GM18951 (cell line): ENCODE measurements around the gene HORMAD2.
"Not testable (repeated sequence)": the region's sequence is repeated elsewhere in the genome, so short reads cannot be mapped to it uniquely, and the experiment has no call there.

Source experiments
- POLR2A ChIP-seq: IDR thresholded peaks from 4 replicates; pipeline ENCODE4 v1.6.1; 2011; ENCODE audit warnings: mild to moderate bottlenecking; ENCODE audit not compliant: insufficient read length, insufficient read depth; ENCODE audit errors: extremely low read depth
- in situ Hi-C: fragments of 300-500 bp; cut with MboI; formaldehyde crosslinking; loops from one replicate; pipeline ENCODE4 v1.12.0; 2022; ENCODE audit warnings: low sequenced_read_pairs, mixed read lengths, inconsistent platforms; ENCODE audit not compliant: unreplicated experiment

Gene HORMAD2

DNA sequence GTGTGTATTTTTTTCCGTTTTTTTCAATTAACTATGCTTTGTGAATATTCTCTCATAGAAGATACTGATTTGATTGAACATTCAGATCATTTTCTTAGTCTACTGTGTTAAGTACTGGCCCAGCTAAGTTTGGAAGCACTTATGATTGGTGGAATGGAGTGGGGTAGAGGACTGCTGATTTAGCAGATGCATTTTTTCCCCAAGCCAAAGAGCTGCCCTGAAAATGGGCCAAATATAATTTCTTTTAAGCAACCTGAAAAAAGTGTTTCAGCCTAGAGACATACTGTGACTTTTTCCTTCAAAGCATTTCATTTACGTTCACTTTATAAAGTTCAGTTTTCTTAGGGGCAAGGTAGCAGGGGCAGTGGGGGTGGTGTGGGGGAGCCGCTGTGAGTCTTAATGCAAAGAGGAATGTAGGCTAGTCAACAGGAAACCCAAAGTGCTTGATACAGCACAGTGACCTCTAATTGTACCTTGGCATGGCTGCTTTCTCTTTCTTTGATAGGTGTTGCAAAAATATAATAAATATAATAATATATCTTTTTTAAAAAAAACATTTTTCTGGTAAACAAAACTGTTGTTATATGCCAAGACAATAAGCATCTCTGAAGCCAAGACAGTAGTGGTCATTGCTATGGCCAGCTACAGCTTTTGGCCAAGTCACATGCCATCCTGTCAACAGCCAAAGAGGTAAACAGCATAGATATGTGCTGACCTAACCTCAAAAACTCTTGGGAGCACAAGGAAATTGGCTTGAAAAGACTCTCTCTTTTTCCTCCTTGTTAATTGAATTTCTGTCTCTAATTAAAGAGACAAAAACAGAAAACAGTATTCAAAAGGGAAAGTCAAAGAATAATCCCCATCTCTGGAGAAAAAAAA, 107.5 kb downstream of the HORMAD2 start:
- in situ Hi-C loops, result no loop called here
- TF ChIP-seq POLR2A, result no peak

DNA sequence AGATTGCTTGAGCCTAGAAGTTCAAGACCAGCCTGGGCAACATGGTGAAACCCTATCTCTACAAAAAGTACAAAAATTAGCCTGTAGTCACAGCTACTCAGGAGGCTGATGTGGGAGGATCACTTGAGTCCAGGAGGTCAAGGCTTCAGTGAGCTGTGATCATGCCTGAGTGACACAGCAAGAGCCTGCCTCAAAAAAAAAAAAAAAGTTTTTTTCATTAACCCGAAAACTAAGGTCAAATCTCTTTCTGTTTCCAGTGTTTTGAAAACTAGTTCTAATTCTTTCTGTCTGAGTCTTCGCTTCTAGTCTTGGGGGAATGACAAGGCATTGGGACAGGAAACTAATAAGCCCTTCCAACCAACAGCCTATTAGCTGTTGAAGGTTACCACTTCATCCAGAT, 108.6 kb downstream of the HORMAD2 start:
- in situ Hi-C loops, result no loop called here
- no peak for TF ChIP-seq POLR2A

- no peak for TF ChIP-seq POLR2A
- in situ Hi-C loops, result no loop called here
Measured at GRCh38 chr22:30190574-30190973, 110.3 kb downstream of the HORMAD2 start.

DNA sequence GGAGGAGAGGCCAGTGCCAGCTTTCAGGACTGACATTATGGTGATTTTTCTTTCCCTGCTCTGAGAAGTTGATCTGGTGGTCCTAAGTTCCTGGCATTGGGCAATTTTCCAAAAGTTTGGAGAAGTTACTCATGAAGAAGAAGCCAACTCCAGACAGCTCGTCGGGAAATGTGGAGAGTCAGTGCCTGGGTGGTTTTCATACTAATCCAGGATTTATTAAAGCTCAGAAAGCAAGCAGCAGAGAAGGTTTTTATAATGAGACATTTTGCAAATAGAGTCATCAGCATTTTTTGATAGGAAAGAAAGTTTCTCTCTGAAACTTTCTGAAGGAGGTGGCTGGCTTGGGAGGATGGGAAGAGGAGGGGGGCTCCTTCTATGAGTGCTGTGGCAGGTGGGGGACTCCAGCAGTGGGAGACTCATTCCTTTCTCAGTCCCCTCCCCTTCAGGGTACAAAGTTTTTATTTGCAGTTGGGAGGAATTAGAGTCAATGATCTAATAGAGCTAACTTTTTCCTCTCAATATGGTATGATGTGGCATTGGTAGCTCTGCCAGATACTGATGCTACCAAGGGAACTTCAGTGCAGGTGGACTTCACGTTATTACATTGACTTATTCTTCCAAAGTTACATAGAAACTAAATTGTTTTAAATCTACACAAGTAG, 110.9 kb downstream of the HORMAD2 start:
- no peak for TF ChIP-seq POLR2A
- in situ Hi-C loops, result no loop called here

GRCh38 chr22:30192427-30192826, 112.2 kb downstream of the HORMAD2 start:
- in situ Hi-C loops, result no loop called here

DNA sequence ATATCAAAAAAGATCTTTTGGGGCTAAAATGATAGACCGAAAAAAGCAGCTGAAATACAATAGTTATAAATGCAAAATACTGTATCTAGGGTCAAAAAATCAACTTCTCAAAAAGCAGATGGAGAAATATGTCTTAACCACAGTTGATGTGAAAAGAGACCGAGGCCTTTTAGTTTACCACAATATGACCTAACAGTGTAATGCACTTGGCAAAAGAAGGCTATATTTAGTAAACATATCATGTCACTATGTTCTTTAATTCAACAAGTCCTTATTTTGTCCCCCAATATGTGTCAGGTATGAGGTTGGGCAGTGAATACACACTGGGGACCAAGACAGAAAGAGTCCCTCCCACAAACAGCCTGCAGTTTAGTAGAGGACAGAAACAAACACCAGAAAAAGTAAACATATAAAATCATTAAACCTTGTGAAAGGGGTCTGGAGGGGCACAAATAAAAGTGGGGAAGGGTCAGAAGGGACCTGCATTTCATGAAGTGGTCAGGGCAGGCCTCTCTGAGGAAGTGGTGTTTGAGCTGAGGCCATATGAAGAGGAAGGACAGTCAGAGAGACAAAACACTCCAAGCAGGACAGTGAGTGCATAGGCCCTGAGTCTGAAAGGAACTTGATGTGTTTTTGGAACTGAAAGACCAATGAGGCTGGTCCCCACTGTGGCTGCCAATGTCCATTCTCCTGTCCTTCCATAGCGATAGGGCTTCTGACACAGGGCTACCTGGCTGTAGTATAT, 112.9 kb downstream of the HORMAD2 start:
- TF ChIP-seq POLR2A, result no peak

More at GRCh38 chr22:30192427-30192826, 112.2 kb downstream of the HORMAD2 start:
- no peak for TF ChIP-seq POLR2A

DNA sequence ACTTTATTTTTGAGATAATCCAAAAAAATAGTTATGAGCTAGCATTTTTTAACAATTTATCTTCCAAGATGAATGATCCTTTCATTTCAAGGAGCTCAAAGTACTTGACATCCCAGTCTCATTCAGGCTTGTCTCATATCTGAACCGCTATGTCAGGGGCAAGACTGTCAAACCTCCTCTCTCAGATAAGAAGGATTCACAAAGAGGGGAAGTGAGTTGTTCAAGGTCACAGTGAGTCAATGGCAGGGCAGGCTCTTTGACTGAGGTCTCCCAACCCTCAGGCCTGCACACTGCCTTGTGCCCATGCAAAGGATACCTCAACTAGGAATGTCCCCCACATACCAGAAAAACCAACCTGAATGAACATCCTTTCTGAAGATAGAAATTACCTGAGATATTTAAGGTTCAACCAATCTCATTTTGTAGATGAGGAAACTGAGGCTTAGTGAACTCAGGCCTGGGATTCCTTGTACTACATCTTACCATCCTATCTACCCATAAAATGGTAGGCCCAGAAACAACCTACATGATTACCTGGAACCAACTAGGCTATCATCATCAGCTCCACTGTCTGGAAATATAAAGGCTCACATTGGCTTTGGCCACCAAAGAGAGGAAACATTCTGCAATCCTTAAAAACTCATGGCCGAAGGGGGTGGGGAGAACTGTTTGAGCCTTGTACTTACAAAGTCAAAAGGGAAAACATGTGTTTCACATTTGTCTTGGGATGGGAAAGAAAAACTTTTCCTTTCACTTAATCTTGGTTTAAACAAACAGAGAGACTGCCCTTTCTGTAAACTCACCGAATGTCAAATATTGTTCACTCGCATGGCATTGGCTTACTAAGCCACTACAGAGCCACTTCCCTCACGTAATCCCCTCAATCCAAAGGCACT, 115.2 kb downstream of the HORMAD2 start:
- in situ Hi-C loops, result no loop called here
- no peak for TF ChIP-seq POLR2A

More for the DNA sequence above, 112.9 kb downstream of the HORMAD2 start:
- in situ Hi-C loops, result no loop called here

DNA sequence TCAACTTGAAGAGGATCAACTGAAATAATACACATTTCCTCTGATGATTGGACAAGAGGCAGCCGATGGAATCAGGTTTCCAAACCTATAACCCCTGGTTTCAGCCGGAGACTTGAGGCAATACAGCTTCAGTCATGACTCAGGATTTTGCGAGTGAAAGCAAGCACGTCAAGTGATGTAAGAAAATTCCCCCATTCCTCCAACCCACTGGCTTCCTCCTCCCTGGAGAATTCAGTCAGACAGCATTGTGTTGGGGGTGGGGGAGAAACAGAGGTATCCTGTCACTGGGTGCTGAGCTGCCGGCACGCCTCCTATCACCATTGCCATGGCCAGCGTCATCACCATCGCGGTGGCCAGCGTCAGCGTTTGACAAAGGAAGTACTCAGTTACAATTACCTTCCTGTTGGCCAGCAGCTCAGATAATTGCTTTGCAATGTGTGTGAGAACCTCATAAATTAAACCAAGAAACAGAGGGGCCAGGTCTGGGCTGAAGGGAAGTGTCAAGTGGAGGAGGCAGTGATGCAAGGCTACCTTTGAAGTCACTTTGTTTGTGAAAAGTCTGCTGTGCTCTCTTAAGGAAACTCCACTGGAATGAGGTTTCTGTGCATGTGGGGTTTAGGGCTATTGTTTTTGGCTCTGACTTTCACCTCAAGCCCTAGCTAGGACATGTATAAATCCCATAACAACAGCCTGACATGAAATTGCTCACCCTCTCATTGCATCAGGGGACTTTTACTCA, 116.0 kb downstream of the HORMAD2 start:
- in situ Hi-C loops, result no loop called here
- no peak for TF ChIP-seq POLR2A

DNA sequence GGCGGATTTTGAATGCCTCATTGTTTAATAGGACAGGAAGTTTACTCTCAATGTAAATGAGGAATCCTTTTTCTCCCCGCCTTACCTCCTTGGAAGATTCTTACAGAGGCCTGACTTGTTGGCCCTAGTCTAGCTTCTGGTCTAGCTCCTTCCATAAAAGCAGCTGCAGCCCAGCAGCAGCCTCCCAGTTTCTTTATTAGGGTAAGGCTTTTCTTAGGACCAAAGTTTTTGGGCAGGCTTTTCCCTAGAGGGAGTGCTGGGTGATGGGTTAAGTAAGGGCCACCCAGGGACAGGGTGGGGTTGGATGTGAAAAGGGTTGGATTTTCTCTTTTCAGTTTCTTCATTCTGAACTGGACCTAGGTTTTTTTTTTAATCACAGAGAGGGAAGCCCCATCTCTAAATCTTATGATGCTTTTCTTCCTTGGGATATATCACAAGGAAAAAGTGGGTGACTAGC, 116.6 kb downstream of the HORMAD2 start:
- TF ChIP-seq POLR2A, result no peak
- in situ Hi-C loops, result no loop called here

- in situ Hi-C loops, result no loop called here
- no peak for TF ChIP-seq POLR2A
Measured at GRCh38 chr22:30197389-30197788, 117.1 kb downstream of the HORMAD2 start.

DNA sequence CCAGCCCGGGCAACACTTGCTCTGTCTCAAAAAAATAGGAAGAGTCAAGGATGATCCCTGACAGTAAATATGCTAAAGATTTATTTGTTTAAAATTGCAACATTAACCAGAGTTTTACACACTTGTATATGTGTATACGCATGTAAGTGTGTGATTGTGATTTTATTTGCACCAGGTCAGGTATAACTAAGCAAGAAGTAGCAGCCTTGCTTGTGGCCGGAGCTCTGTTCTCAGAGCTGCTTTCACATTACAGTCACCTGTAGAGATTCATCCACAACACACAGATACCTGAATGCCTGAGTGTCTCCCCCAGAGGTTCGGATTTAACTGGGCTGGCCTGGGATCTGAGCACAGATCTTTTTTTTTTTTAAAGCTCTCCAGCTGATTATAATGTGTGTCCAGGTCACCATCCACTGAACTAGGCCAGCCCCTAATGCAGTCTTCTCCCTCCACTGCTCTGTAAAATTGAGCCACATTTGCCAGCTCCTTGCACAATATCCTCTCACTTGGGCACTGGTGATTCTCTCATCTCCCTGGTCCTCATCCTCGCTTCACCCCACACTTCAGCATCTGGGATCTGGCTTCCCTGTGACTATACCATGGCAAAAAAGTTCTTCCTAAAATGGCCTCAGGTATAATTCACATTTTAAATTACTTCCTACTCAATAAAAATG, 118.0 kb downstream of the HORMAD2 start:
- in situ Hi-C loops, result no loop called here
- no peak for TF ChIP-seq POLR2A

DNA sequence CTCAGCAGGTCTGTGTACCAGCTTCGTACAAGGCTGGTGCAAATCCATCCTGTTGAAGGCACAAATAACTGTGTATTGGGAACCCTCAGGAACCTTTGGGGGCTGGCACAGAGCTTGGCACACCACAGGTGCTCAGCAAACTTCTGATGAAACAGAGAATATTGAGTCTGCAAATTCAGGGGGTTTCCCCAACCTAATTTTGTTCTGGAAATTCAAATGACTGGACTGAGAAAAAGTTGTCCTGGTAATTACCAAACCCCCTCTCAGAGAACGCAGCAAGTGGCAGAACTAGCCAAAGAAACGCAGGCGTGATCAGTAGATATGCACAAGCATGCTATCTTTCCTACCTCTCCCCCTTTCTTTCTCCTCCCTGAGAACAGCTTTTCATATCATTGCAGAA, 118.7 kb downstream of the HORMAD2 start:
- in situ Hi-C loops, result no loop called here
- no peak for TF ChIP-seq POLR2A

- in situ Hi-C loops, result not testable (repeated sequence)
Measured at GRCh38 chr22:30200905-30201304, 120.6 kb downstream of the HORMAD2 start.
